CD4-positive, alpha-beta T cell (primary cell): ENCODE measurements around the gene GRIA4. TPM values are rescaled to one million over a fixed set of nuclear protein-coding genes. Genes with fewer than 3 reads are reported as not detected.

Experiments used
- ATAC-seq: fragments of 200-7000 bp; cut with Tn5 transposase; one replicate; pipeline ENCODE4 v1.10.0; 2022; ENCODE audit warnings: mild to moderate bottlenecking; ENCODE audit not compliant: poor library complexity
- CTCF ChIA-PET: fragments of 350-600 bp; sonication (Branson Sonifier 250); formaldehyde crosslinking; loops from one replicate; lab custom pipeline; 2021; ENCODE audit warnings: antibody characterized with exemption, inconsistent platforms; lab: Charles Lee
- POLR2A ChIA-PET: fragments of 350-600 bp; sonication (Branson Sonifier 250); formaldehyde crosslinking; loops from one replicate; lab custom pipeline; 2021; ENCODE audit warnings: antibody characterized with exemption, inconsistent platforms; lab: Charles Lee
- DNase-seq, 14 experiments: peaks; one replicate each; pipeline ENCODE4 v3.0.0-alpha.2; 2013 to 2020; ENCODE audit warnings: mixed read lengths in 2 of 14
- H3K27ac ChIP-seq, 2 donors: one replicate each; pipeline versions ENCODE4 v1.5.1 to v1.7.0; 2013; ENCODE audit warnings: low read length in 2 of 2, low read depth in 1 of 2, mild to moderate bottlenecking in 1 of 2
- H3K27me3 ChIP-seq, 2 experiments: 1 replicate in 1 of 2; 2 replicates in 1 of 2; pipeline versions ENCODE4 v1.6.1 to v1.7.0; 2013; ENCODE audit warnings: low read length in 2 of 2, control low read depth in 1 of 2, mild to moderate bottlenecking in 1 of 2, moderate library complexity in 1 of 2; ENCODE audit not compliant: insufficient read depth in 2 of 2, control insufficient read depth in 1 of 2
- H3K36me3 ChIP-seq: one replicate; pipeline ENCODE4 v1.6.1; 2013; ENCODE audit warnings: low read length, control low read depth; ENCODE audit not compliant: insufficient read depth
- H3K4me1 ChIP-seq: one replicate; pipeline ENCODE4 v1.6.1; 2013; ENCODE audit warnings: low read length, control low read depth; ENCODE audit not compliant: insufficient read depth
- H3K4me3 ChIP-seq: one replicate; pipeline ENCODE4 v1.5.1; 2013; ENCODE audit warnings: mild to moderate bottlenecking, low read length, moderate library complexity
- H3K9me3 ChIP-seq, 2 experiments: 1 replicate in 1 of 2; 2 replicates in 1 of 2; pipeline versions ENCODE4 v1.6.1 to v1.7.0; 2013; ENCODE audit warnings: low read length in 2 of 2, mild to moderate bottlenecking in 2 of 2, control low read depth in 1 of 2, moderate library complexity in 1 of 2; ENCODE audit not compliant: control insufficient read depth in 1 of 2, insufficient read depth in 1 of 2
- H3K27ac Mint-ChIP-seq: one replicate; pipeline ENCODE4 v1.8.0; 2020; ENCODE audit warnings: mixed read lengths
- H3K27me3 Mint-ChIP-seq: one replicate; pipeline ENCODE4 v1.8.0; 2021; ENCODE audit warnings: mixed read lengths
- H3K36me3 Mint-ChIP-seq: one replicate; pipeline ENCODE4 v1.8.0; 2021; ENCODE audit warnings: low read depth, mixed read lengths
- H3K4me1 Mint-ChIP-seq: one replicate; pipeline ENCODE4 v1.8.0; 2021; ENCODE audit warnings: low read depth, mixed read lengths
- H3K4me3 Mint-ChIP-seq: one replicate; pipeline ENCODE4 v1.8.0; 2020; ENCODE audit warnings: mild to moderate bottlenecking, mixed read lengths
- H3K9me3 Mint-ChIP-seq: one replicate; pipeline ENCODE4 v1.8.0; 2020; ENCODE audit warnings: mixed read lengths
- CTCF ChIP-seq: fragments of 200-600 bp; IDR thresholded peaks from one replicate; pipeline ENCODE4 v1.8.0; 2022; ENCODE audit warnings: antibody characterized with exemption, mild to moderate bottlenecking
- intact Hi-C, 2 experiments: fragments of 100-400 bp; cut with DNase I in 1 of 2; cut with micrococcal nuclease in 1 of 2; formaldehyde crosslinking; loops; one replicate each; pipeline versions ENCODE4 v1.15.1 to v1.9.0; 2023 to 2025; cut with DNase I, micrococcal nuclease
- total RNA-seq, 174 experiments: library from RNA in 2 of 174; stranded (reverse) in 2 of 174; gene quantifications; one replicate each; pipeline ENCODE4 v1.2.3 and lab custom pipeline; 2021 to 2026

Gene GRIA4
- total RNA-seq, 2 experiments from 2014 or later: not detected

- POLR2A ChIA-PET: no interaction called here
- no peak overlapping the region for H3K27ac Mint-ChIP-seq
- no peak for ATAC-seq
Measured at GRCh38 chr11:105929084-105929955, 319.4 kb downstream of the GRIA4 start.

GRCh38 chr11:105933695-105934094, 323.8 kb downstream of the GRIA4 start:
- TF ChIP-seq CTCF: no peak
- no peak overlapping the region for H3K27ac Mint-ChIP-seq
- no peak overlapping the region for H3K27ac ChIP-seq
- H3K4me1 Mint-ChIP-seq: no peaks in the 10 kb centered on the region
- POLR2A ChIA-PET: no interaction called here
- H3K36me3 ChIP-seq: no peaks in the 10 kb centered on the region
- no peaks in the 10 kb centered on the region for H3K9me3 Mint-ChIP-seq
- no peaks in the 10 kb centered on the region for H3K27me3 ChIP-seq
- no peaks in the 10 kb centered on the region for H3K9me3 ChIP-seq
- H3K4me1 ChIP-seq: no peaks in the 10 kb centered on the region
- no peaks in the 10 kb centered on the region for H3K36me3 Mint-ChIP-seq
- ATAC-seq (no peak), DNase-seq (no peak)
- intact Hi-C loops: no loop called here
- CTCF ChIA-PET: no interaction called here
- no peak overlapping the region for H3K4me3 Mint-ChIP-seq
- H3K27me3 Mint-ChIP-seq: no peaks in the 10 kb centered on the region
- H3K4me3 ChIP-seq: no peak overlapping the region

More at GRCh38 chr11:105929084-105929955, 319.4 kb downstream of the GRIA4 start:
- Histone ChIP-seq H3K36me3 (no peaks in the 10 kb centered on the region), H3K9me3 (no peaks in the 10 kb centered on the region), H3K27ac (no peak overlapping the region), H3K27me3 (no peaks in the 10 kb centered on the region), H3K4me1 (no peaks in the 10 kb centered on the region), H3K4me3 (no peak overlapping the region)
- Mint-ChIP-seq H3K27me3 (peaks cover 4% of the 10 kb centered on the region), H3K4me3 (no peak overlapping the region), H3K36me3 (no peaks in the 10 kb centered on the region), H3K4me1 (no peaks in the 10 kb centered on the region), H3K9me3 (no peaks in the 10 kb centered on the region)
- CTCF ChIA-PET: no interaction called here
- TF ChIP-seq CTCF: no peak
- no peak for DNase-seq
- intact Hi-C loops: no loop called here

- TF ChIP-seq CTCF: no peak
- H3K4me1 ChIP-seq: no peaks in the 10 kb centered on the region
- H3K4me3 Mint-ChIP-seq: no peak overlapping the region
- no peak for DNase-seq
- H3K9me3 Mint-ChIP-seq: no peaks in the 10 kb centered on the region
- H3K27ac ChIP-seq: no peak overlapping the region
- no peak overlapping the region for H3K27ac Mint-ChIP-seq
- CTCF ChIA-PET: no interaction called here
- H3K36me3 Mint-ChIP-seq: no peaks in the 10 kb centered on the region
- H3K36me3 ChIP-seq: no peaks in the 10 kb centered on the region
- ATAC-seq: no peak
- no peaks in the 10 kb centered on the region for H3K9me3 ChIP-seq
- POLR2A ChIA-PET: no interaction called here
- no peak overlapping the region for H3K4me3 ChIP-seq
- H3K27me3 ChIP-seq: no peaks in the 10 kb centered on the region
- H3K27me3 Mint-ChIP-seq: no peaks in the 10 kb centered on the region
- no peaks in the 10 kb centered on the region for H3K4me1 Mint-ChIP-seq
- intact Hi-C loops: no loop called here
Measured at GRCh38 chr11:105935791-105936190, 325.9 kb downstream of the GRIA4 start.
